Germinal center (tissue), 1 donor: ENCODE data around the gene MCF2L.

Experiments
- DNase-seq: peaks from one replicate; pipeline ENCODE4 v3.0.0; 2012; ENCODE audit warnings: mixed read lengths, low spot score

MCF2L gene

DNA sequence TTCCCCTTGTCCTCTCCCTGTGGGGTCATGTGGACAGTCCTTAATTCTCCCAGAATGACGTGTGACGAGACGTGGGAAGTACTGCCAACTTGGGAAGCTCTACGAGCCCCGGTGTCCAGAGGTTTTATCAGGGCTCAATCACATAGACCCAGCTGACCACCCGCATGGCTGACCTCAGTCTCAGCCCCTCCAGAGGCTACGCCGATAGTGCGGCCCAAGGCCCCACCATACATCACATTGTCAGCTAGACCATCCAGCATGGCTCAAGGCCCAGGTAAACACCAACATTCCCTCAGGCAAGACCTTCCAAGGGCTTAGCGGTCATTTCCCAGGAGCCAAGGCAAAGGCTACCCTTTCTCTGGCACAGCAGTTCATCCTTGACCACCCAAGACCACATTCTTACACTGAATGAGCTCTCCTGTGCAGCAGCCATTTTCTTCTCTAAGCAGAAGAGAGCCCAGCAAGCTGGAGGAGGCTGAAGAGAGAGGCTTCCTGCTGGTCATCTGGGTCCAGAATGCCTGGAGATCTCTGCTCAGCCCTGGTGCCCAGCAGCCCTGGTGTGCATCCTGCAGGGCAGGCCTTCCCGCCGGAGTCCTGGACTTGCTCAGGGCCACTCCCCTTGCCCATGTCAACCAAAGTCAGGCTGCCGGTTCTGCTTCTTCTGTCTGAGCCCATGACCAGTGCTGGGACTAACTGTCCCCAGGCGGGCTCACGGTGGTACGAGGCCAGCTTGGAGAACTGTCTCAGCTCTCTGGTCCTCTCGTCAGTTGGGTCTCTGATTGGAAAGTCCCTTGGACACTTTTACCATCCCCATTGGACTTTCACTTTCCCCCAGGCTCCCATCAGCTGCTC lies 145.7 kb downstream of the MCF2L start:
- no peak for DNase-seq

DNA sequence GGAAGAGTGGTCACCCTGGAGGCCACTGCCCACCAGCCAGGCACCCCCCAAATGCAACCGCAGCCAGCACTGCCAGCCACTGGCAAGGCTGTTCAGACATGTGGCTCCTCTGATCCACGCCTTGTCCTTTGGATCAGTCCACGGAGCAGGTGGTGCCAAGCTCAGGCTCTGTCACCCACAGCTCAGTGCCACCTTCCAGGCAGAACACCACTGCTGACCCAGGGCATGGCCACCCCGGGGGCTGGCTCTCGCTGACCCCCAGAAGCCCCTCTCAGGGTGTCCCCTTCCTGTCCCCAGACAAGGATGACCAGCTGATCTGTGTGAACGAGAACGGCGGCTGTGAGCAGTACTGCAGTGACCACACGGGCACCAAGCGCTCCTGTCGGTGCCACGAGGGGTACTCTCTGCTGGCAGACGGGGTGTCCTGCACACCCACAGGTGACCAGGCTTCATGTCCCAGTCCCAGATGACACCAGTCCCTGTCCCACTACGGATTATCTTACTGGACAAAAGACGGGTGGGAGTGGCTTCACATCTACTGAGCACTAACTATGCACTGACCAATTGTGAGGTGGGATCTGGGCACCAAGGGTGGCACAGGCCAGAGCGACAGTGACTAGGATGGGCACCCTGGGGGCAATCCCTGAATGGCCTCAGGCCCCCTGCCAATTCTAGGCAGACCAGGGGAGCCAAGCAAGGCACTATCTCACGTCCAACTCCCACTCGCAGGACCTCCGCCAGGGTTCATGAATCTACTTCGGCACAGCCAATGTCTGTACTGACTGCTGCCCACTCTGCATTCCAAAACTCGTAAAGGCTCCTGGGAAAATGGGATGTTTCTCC lies 146.6 kb downstream of the MCF2L start:
- no peak for DNase-seq

DNA sequence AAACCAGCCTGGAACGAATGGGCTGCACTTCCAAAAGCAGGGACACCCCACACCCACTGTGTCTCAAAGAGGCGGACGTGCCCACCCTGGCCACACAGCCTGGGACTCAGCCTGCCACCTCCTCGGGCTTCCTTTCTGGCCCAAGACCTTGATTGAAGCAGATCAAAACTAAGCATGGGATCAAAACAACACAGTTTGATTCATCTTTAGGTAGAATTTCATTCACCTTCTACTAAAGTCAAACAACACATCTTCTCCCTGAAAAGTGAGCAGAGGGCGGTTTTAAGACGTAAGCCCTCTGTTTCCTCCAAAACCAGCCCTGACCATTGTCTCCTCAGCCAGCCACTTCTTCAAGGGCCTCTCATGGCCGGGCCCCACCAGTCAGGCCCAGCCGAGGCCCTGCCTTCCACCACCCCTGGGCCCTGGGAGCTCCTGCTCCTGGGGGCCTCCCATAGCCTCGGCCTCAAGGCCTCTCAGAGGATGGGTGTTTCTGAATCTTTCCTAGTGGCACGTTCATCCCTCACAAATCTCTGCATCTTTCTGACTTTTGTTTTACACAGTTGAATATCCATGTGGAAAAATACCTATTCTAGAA lies 147.3 kb downstream of the MCF2L start:
- no peak for DNase-seq

DNA sequence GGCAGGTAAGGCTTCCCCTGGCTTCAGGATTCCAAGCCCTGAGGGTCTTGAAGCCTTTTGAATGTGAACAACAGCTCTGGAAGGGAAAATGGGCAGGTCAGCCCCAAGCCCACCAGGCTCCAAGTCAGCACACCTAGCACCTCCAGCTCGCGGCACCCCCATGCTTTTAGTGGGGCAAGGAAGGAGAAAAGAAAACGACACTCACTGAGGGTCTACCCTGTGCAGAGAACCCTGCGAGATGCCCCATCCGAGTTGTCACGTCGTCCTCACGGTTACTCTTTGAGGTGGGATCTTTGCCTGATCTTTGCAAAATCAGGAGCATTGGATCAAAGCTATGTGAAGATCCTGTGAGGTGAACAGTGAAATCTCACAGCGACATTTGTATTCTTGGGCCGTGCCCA lies 147.9 kb downstream of the MCF2L start:
- DNase-seq = no peak

DNA sequence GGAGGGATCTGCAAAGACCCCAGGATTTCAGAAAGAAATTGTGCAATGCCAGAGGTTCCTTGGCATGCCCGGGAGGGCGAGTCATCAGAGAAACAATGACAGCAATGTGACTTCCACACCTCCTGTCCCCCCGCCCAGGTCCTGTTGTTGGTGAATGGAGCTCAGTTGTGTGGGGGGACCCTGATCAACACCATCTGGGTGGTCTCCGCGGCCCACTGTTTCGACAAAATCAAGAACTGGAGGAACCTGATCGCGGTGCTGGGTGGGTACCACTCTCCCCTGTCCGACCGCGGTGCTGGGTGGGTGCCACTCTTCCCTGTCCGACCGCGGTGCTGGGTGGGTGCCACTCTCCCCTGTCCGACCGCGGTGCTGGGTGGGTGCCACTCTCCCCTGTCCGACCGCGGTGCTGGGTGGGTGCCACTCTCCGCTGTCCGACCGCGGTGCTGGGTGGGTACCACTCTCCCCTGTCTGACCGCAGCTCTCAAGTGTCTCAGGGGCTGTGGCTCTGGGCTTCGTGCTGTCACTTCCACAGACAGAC lies 148.4 kb downstream of the MCF2L start:
- DNase-seq = no peak

DNA sequence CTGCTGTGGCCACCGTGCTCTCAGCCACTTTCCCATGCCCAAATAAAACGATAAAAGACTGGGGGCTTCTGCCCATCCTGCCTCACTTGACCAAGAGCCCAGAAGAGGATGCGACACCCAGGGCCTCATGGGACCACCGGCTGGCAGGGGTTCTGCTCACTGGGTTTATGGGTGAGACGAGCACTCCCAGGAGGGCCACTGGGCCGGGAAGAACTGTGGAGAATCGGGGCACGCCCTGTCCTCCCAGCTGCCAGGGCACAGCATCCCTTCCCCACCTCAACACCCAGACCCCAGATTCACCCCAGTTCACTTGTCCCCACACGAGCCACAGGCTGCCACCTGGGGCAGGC lies 148.9 kb downstream of the MCF2L start:
- no peak for DNase-seq

DNA sequence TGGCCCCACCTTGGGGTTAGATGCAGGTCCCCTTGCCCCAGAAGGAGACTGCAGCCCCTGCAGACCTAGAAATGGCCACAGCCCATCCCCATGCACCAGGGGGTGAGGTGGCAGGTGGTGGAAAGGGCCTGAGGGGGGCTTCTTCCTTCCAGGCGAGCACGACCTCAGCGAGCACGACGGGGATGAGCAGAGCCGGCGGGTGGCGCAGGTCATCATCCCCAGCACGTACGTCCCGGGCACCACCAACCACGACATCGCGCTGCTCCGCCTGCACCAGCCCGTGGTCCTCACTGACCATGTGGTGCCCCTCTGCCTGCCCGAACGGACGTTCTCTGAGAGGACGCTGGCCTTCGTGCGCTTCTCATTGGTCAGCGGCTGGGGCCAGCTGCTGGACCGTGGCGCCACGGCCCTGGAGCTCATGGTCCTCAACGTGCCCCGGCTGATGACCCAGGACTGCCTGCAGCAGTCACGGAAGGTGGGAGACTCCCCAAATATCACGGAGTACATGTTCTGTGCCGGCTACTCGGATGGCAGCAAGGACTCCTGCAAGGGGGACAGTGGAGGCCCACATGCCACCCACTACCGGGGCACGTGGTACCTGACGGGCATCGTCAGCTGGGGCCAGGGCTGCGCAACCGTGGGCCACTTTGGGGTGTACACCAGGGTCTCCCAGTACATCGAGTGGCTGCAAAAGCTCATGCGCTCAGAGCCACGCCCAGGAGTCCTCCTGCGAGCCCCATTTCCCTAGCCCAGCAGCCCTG lies 149.4 kb downstream of the MCF2L start:
- no peak for DNase-seq

DNA sequence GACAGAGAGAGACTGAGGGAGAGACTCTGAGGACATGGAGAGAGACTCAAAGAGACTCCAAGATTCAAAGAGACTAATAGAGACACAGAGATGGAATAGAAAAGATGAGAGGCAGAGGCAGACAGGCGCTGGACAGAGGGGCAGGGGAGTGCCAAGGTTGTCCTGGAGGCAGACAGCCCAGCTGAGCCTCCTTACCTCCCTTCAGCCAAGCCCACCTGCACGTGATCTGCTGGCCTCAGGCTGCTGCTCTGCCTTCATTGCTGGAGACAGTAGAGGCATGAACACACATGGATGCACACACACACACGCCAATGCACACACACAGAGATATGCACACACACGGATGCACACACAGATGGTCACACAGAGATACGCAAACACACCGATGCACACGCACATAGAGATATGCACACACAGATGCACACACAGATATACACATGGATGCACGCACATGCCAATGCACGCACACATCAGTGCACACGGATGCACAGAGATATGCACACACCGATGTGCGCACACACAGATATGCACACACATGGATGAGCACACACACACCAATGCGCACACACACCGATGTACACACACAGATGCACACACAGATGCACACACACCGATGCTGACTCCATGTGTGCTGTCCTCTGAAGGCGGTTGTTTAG lies 150.3 kb downstream of the MCF2L start:
- no peak for DNase-seq

DNA sequence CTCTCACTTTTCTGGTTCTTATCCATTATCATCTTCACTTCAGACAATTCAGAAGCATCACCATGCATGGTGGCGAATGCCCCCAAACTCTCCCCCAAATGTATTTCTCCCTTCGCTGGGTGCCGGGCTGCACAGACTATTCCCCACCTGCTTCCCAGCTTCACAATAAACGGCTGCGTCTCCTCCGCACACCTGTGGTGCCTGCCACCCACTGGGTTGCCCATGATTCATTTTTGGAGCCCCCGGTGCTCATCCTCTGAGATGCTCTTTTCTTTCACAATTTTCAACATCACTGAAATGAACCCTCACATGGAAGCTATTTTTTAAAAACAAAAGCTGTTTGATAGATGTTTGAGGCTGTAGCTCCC lies 150.8 kb downstream of the MCF2L start:
- DNase-seq = no peak

DNA sequence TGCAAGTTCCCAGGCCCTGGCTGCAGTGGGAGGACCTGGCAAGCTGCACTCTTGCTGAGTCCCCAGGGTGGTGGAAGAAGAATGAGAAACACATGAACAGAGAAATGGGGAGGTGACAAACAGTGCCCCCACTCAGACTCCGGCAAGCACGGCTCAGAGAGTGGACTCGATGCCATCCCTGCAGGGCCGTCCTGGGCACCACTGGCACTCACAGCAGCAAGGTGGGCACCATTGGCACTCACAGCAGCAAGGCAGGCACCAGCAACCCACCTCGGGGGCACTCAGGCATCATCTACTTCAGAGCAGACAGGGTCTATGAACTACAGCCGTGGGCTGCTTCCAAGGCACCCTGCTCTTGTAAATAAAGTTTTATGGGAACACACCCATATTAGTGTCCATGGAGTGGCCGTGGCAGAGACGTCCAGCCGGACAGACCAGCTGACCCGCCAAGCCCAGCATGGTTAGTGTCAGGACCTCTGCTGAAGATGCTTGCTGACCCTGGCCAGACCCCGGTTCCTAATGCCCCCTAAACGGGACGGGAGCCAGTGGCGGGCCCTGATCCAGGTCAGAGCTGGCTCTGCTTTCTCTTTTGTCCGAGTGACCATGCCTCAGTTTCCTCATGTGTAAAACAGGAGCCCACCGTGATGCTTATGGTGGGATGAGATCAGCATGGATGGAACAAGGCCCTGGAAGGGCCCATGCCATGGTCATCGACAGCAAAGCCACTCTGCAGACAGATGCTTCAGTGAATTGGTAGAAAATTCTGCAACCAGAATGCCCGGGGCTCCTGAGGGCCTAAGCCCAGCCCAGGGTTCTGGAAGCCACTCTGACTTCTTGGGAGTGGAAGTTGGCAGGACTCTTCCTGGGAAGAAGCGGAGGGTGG lies 151.5 kb downstream of the MCF2L start:
- no peak for DNase-seq

DNA sequence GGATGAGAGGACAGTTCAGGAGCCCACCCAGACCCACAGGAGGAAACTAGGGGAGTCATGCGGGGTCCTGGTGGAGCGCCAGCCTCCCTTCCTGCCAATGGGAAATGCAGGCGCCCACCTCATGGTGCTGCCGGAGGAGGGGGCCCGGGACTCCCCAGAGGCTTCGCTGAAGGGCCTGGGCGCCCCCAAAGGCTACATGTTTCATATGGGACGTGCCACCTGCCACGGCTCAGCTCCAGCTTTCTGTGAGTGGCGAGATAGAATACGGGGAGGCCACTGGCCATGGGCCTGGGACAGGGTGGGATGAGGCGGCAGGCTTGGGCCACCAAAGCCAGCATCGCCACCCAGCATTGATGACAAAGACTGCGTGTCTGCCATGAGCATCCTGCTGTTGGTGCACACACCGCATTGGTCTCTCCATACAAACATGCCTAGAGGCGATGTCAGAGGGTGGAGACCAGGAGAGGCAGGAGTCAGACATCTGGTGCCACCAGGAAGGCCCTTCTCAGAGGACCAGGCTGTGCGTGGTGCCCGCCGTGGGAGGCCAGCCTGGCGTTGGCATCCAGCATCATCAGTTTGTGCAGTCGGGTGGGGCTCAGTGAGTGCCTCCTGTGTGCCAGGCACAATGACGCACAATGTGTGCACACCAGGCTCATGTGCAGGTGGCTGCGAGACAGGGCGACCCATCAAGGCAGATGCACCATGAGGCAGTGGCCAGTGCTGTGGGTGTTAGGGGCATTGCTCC lies 152.3 kb downstream of the MCF2L start:
- no peak for DNase-seq

DNA sequence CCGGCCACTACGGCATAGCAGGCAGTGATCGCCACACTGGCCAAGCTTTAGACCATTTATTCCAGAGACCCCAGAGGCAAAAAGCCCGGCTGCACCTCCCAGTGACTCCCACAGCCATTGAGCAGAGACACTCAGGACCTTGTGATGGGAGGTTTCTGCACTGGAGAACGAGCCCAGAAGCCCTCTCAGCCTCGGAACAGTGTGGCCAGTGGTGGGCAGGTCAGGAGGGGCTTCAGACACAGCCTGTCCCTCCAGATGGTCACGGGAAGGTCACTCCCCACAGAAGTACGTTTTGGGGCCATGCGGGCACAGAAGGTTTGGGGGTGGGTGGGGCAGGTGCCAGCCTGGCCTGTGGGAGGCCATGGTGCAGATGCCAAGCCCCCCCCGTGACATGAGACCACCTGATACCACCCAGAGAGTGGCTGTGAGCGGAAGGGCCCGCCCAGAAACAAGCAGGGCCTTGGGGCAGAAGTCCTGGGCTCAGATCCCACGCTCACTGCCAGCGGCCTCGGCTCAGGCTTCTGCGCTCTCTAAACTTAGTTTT lies 153.0 kb downstream of the MCF2L start:
- no peak for DNase-seq

DNA sequence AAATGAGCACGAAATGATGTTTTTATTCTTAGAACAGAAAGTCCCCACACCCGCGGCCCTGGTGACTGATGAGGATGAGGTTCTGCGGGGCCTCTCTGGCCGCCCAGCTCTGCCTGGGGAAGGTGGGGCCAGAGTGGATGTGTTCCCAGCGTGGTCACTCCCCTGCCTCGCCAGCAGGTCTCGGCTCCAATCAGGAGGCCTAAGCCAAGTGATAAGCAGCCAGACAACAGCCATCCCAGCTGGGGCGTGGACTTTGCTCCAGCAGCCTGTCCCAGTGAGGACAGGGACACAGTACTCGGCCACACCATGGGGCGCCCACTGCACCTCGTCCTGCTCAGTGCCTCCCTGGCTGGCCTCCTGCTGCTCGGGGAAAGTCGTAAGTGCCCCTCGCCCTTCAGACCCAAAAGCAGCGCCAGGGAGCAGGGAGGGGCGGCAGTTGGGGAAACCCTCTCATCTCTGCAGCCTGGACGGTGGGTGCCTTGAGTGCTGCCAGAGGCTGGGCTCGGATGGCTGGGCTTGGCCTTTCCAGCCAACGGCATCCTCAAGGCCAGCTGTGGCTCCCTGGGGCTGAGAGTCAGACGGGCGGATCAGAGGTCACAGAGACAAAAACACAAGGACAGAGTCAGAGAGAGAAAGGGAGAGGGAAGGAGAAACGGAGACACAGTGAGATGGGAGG lies 153.7 kb downstream of the MCF2L start, which contains the start of gene F10:
Gene F10 (plus strand): TSS at position 250 of the 676 bp plus-strand sequence. CDS start 57 bp downstream, at position 307.
- no peak for DNase-seq

DNA sequence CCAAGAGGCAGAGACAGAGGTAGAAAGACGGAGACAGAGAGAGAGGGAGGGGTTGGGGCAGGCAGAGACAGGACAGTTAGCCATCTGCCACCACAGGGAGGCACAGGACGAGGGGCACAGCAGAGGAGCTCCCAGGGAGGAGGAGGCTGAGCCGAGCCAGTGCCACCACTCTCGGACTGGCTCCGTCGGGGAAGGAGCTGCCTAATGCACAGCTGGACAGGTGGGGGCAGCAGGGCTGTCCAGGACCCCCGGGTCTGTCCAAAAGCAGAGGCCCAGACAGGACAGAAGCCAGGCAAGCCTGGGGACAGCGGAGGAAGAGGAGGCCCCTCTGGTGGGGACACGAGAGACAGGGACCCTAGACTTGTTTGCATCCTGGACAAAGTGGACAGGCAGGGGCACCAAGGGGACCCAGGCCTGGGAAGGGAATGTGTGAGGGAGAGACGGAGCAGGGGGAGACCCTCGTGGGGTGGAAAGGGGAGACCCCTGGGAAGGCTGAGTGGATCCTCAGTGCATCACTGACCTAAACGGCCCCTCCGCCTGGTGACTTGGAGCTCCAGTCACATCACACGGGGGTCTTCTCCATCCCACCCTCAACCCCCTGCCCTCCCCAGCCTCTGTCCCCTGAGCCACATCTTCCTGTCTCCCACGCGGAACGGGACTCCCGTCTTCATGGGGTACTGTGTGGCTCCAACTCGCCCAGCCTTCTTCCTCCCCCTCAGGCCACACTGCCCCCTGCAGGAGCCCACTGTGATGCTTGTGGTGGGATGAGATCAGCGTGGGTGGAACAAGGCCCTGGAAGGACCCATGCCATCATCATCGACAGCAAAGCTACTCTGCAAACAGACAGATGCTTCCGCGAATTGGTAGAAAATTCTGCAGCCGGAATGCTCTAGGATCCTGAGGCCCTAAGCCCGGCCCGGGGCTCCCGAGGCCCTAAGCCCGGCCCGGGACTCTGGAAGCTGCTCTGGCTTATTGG lies 154.5 kb downstream of the MCF2L start:
- DNase-seq = no peak

DNA sequence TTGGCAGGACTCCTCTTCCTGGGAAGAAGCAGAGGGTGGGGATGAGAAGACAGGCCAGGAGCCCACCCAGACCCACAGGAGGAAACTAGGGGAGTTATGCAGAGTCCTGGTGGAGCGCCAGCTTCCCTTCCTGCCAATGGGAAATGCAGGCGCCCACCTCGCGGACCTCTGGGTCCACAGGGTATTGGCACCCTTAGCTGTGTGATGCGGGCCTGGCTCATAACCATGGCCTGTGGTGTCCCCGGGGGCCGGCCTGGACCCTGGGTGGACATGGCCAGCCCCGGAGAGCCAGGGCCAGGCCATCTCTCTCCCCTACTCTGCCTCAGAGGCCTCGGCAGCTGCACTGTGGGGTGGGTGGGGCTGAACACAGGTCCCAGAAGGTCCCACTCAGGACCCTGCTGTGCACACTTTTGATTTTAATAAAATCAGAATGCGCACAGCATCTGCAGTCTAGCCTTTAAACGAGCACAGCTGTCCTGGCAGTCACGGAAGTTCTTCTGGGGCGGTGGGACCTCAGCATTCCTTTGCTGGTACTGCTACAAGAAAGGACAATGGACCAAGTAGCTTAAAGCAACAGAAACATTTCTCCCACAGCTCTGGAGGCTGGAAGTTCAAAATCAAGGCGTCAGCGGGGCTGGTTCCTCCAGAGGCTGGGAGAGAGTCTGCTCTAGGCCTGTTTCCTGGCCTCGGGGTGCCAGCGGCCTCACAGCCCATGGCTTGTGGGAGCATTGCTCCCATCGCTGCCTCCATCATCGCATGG lies 155.4 kb downstream of the MCF2L start:
- DNase-seq = no peak

DNA sequence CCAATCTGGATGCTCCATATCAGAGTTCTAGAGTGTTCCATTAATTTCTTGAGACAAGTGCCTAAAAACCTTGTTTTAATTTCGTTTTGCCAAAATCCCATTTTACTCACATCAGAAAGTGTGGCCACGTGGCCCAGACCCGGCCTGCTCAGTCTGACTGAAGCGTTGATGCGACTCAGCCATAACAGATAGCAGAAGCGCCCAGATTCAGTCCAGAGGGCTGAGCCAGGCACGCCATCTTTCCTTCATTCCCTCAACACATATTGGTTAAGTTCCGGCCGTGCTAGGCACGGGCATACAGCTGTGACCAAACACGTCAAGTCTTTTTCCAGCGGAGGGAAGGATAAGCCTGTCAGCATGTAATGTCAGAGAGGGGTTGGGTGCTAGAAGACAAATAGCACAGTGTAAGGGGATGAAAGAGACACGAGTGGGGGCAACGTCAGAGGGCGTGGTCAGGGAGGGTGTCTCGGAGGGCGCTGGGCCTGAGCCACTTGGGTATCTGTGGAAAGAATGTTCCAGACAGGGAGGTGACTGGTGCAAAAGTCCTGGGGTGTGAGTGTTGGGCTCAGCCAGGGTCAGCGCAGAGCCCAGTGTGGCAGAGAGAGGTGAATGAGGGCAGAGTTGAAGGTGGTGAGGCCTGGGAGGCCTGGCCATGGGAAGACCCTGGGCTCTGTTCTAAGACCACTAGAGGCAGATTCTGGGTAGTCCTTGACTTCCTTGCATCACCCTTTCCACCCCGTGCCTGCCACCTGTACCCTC lies 156.7 kb downstream of the MCF2L start:
- DNase-seq = no peak
